Keratinocyte (primary cell): Measurements from ENCODE around the gene AGO1.

Source experiments
- CTCF ChIP-seq, 3 experiments: IDR thresholded peaks in 1 of 3; conservative IDR thresholded peaks in 1 of 3; optimal IDR thresholded peaks in 1 of 3; 2 replicates in 2 of 3; 3 replicates in 1 of 3; pipeline versions ENCODE3 to v1.5.1; 2011; ENCODE audit warnings: low read length in 3 of 3, mild to moderate bottlenecking in 3 of 3, moderate library complexity in 2 of 3, control low read depth in 1 of 3, inconsistent platforms in 1 of 3; ENCODE audit not compliant: insufficient read depth in 2 of 3; ENCODE audit errors: extremely low read depth in 1 of 3
- EZH2 ChIP-seq: IDR thresholded peaks from one replicate; pipeline ENCODE4 v1.6.1; 2012; ENCODE audit warnings: inconsistent platforms, mild to moderate bottlenecking, low read length, moderate library complexity

- no peak for TF ChIP-seq CTCF (optimal IDR thresholded peaks at IDR 0.05 in 1 of 3, IDR thresholded peaks at IDR 0.05 in 1 of 3, conservative IDR thresholded peaks at IDR 0.05 in 1 of 3; ENCODE audit: extremely low read depth in 1 of 3, insufficient read depth in 2 of 3, low read length in 3 of 3)
- TF ChIP-seq EZH2: no peak
Measured at GRCh38 chr1:35968396-35968795, 85.4 kb downstream of the AGO1 start.
